ENCODE results near the gene LRRTM1.

LRRTM1 gene, protein sequence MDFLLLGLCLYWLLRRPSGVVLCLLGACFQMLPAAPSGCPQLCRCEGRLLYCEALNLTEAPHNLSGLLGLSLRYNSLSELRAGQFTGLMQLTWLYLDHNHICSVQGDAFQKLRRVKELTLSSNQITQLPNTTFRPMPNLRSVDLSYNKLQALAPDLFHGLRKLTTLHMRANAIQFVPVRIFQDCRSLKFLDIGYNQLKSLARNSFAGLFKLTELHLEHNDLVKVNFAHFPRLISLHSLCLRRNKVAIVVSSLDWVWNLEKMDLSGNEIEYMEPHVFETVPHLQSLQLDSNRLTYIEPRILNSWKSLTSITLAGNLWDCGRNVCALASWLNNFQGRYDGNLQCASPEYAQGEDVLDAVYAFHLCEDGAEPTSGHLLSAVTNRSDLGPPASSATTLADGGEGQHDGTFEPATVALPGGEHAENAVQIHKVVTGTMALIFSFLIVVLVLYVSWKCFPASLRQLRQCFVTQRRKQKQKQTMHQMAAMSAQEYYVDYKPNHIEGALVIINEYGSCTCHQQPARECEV

DNA sequence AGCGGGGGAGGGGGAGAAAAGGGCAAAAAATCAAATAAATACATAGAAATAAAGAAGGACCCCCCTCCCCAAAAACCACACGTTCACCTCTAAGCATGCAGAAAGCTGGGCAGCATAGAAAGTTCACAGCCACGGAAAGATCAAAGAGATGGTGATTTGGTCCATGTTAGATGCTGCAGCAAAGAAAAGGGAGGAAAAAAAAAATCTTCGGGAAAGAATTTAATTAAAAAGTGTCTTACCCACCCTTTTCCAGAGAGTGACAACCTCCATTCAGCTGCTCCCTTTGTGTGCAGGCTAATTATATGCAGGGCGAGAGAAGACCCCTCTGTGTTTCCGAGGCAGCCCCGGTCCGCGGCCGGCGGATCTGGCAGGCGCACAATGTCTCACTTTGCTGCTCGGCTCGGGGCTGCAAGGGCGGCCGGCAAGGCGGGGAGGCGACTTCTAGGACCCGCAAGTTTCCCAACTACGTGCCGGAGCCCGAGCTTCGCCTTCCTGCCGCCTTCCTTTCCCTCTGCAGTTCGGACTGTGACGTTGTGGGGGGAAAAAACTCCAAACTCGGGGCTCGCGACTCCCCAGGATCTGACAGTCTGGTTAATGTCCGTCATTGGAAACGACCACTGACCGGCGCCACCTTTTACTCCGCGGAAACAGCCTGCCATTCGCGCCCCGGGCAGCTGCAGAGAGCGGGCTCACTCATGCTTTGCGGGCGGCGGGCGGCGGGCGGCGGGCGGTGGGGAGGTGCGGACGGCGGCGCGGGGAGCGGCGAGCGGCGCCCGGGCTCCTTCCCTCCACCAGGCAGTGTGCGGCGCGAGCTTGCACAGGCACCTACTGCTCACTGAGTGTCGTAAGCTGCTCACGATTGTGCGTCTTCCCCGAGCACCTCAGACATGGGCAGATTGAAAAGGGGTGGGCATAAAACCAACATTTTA, at the start of gene LRRTM1:
Gene LRRTM1 (minus strand): TSS at position 844 of the 929 bp plus-strand sequence. CDS start 933 bp downstream, outside the sequence.
- no peak for DNase-seq (ENCODE audit: low read depth in 1 of 2, low spot score in 1 of 2)

DNA sequence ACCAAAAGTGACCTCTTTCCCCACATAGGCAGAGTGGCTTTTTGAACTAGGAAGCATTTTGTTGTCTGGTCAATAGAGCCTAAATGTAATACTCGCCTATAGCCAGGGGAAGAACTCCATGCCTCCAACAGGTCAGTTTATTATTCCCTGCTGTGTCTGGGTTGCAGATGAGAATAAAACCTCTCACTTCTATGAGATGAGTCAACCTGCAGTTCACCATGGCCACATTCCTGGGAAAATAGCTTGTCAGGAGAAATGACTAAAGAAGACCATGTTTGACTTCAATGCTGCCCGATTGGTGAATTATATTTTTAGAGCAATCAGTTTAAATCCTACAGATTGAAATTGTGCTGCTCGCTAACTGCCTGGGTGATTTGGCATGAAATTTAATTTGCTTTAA, 46.7 kb upstream of the LRRTM1 start:
- DNase-seq (ENCODE audit: low read depth in 1 of 2, low spot score in 1 of 2): no peak

DNA sequence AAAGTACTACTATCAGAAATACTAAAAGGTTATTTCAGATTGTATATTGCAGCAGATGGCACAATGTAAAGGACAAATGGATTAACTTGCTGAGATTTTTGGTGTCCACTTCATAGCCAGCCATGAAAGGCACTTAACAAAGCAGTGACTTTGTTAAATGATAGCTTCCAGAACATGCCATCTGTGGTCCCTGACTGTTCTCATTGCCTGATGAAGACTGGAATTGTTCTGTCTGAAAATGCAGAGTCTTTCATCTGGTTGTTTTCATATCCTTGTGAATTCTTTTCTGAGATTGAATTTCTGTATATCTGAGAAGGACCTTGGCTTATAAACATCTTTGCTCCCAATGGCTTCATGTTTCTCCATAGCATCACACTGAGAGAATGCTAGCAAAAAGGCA, 44.4 kb upstream of the LRRTM1 start:
- DNase-seq (ENCODE audit: low read depth in 1 of 2, low spot score in 1 of 2): no peak

DNA sequence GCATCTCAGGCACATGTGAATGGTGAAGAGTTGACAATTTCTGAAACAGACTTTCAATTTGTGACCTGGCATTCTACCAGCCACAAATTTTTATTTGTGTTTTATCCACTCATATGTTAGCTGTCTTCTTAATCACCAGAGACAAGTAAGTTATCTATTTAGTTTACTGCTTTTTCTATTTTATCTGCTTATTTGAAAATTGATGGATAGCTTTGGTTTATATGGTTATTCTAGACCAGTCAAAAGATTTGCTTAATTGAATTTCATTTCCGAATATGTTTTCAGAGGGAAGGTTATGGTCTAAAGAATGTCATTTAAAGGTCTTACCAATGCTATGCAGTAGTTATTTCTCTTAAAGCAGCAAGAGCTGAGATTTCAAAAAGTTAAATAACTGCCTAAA, 43.5 kb upstream of the LRRTM1 start:
- no peak for DNase-seq (ENCODE audit: low read depth in 1 of 2, low spot score in 1 of 2)

DNA sequence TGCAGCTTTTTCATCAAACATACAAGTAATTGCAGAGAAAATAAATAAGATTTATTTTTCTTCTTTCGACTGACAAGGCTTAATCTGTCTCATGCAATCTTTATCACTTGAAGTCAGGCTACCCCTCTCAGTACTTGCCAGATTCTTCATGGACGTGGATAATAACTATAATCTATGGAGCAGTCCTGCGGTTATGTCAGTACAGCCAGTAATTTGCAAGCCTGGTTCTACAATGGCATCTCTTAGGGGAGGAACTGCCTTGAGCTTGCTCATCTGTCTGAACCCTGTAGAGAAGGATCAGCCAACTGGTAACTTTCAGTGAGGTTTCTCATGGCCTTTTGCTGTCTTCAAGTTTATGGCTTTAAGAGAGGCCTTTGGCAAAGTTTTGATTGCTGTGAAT, 35.5 kb upstream of the LRRTM1 start:
- DNase-seq (ENCODE audit: low read depth in 1 of 2, low spot score in 1 of 2): no peak

DNA sequence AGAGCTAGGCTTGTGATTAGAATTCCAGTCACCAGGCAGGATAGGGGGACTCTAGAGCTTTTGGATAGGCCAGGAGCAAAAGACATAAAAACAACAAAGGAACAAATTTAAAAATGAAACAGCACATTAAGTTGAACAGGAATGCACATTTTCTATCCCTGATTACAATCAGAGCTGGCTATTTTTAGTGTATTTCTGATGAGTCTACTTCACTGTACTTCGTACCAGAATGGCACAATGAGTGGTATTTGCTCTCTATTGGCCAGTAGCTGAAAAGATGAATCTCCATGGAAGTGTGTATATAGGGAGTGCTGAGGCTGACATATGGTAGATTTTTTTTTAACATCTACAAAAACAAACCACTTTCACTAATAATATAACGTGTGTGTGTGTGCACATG, 34.2 kb upstream of the LRRTM1 start:
- DNase-seq (ENCODE audit: low read depth in 1 of 2, low spot score in 1 of 2): no peak

DNA sequence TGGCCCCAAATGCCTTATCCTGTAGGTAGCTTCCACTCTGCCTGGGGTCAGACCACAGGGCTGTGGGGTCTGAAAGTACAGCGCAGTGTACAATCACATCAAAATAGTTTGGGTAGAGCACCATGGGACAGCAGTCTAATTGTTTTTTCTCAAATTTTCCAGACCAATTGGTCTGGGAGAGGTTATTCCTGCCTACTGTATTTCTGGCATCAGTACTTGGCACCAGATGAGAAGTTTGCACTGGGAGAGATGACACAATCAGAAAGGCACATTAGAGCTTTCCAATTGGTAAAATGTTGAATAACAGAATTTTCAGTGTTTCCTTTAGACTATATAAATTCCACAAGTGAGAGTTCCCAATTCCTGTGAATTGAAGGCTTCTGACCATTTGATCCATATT, 30.9 kb upstream of the LRRTM1 start:
- DNase-seq (ENCODE audit: low read depth in 1 of 2, low spot score in 1 of 2): no peak

DNA sequence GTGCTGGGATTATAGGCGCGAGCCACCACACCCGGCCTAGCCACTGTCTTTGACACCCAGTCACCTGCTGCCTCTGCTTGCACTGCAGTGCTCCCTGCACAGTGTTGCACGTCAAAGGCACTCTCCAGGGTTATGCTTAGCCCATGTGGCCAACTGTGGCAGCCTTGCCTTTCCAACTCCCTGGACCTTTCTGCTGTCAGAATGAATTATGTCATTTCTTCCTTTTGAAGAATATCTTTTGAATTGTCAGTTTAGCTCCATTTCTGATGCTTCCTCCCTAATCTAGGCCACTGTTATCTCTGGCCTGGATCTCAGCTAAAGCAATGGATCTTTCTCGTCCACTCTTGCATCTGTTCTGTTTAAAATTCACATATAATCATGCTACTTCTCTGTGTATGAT, 29.3 kb upstream of the LRRTM1 start:
- no peak for DNase-seq (ENCODE audit: low read depth in 1 of 2, low spot score in 1 of 2)

DNA sequence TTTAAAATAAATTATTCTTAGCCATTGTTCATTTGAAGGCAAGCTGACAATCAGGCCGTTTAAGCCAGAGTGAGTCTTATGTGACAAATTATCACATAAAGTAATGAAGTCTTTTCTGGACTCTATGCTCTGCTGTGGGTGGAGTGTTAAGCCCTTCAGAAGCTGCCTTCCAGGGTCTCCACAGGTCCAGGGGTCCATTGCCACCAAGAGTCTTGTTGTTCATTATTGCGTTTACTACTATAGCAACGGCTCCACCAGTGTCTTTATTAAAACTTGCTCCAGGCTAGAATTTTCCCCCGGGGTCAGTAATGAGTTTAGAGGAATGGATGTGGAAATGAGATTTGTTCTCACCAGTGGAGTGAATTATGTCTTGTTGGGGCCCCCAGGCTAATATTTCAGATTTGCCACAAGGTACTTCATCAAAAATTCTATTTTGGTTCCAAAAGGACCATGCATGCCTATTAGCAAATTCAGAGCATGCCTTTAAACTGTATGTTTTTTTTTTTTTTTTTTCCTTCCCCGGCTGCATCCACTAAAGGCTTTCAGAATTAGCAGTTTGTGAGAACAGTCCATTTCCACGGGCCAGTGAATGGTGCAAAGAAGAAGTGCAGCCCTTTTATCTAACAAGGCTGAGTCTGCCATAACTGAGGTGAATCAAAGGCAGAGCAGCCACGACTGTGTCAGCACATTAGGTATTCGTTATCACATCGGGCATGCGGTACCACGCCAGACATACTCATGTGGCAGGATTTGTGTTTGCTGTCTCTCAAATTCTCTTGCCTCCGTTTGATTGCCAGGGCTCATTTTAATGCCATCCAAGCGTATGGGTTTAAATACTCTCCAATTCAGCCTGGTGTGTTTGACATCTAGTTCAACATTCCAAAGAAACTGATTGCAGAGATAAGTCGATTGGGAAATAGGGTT, 26.2 kb upstream of the LRRTM1 start:
- no peak for DNase-seq (ENCODE audit: low read depth in 1 of 2, low spot score in 1 of 2)

DNA sequence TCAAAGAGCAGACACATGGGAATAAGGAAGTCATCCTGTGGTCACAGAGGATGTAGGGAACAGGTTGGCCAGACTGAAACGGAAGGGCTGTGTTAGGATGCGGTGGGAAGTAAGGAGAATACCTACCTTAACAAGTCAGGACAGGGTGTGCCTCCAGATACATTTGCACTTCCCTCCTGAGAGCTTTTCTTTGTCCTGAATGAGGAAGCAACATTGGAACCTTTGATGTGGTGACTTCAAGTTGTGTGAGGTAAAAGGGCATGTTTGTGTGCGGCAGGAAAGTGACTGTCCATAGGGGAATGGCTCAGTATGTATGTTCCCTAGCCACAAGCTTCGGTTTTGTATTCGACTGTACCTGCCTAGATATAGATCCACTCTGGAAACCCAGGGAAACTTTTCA, 24.9 kb upstream of the LRRTM1 start:
- no peak for DNase-seq (ENCODE audit: low read depth in 1 of 2, low spot score in 1 of 2)

DNA sequence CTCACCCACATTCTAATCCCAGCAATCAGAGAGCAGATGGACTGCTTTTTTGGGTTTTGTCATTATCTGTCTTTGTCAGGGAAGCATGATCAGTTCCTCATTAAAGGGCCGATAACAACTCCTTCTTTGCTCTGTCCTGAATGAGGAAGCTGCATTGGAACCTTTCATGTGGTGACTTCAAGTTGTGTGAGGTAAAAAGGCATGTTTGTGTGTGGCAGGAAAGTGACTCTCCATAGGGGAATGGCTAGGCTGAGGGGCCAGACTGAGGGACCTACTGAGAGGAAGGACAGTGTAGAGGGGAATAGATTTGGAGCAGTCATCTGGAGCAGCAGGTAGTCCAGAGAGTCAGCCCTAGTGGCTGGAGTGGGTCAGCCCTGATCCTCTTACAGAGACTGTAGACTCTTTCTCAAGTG, 23.6 kb upstream of the LRRTM1 start:
- no peak for DNase-seq (ENCODE audit: low read depth in 1 of 2, low spot score in 1 of 2)

DNA sequence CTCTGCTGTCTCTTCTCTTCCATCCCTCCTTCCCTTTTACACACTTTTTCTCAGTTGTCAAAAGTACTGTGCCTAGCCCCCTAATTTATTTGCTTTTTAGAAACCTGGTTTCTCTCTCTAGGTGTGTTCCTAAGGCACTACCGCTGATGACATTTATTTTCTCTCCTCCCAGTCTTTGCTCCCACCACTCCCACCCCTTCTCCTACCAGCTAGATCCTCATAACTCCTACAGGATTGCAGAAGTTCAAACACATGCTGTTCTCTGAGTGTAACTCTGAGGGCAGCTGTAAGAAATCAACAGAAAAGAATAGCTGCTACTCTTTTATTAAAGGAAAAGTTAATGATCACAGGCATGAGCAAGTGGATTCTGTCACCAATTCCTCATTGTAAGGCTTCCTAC, 22.3 kb upstream of the LRRTM1 start:
- DNase-seq (ENCODE audit: low read depth in 1 of 2, low spot score in 1 of 2): no peak

DNA sequence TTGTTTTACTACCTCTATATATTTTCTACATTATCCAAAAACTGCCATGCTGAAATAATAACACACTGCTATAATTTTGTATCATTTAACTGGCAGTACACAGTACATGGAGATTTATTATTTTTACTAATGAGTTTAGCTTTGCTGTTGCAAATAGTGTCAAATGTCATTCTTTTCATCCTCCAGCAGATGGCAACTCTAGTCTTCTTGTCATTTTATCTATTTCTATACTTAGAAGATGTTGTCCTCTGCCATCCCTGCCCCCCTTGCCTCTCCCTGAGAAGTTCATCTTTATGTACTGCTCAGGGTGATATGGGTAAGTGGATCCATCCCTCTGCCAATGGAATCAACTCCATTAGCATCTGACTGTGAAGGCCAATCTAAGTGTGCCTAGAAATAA, 21.7 kb upstream of the LRRTM1 start:
- no peak for DNase-seq (ENCODE audit: low read depth in 1 of 2, low spot score in 1 of 2)

DNA sequence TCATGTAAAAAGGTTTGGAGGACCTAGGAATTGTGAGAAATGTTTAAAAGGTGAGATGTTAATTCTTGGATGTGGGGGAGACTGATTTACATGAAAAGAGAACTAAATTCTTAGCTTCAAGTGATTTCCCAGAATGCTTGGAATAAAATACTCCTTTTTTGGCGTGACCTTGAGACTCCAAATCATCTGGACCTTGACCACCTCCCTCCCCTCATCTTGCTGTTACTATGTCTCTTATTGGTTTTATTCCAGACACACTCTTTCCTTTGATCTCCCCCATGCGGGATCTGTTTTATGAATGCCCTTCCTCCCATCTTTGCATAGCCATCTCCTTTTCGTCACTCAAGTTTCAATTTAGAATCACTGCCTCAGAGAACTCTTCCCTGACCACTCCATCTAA, 20.0 kb upstream of the LRRTM1 start:
- no peak for DNase-seq (ENCODE audit: low read depth in 1 of 2, low spot score in 1 of 2)

DNA sequence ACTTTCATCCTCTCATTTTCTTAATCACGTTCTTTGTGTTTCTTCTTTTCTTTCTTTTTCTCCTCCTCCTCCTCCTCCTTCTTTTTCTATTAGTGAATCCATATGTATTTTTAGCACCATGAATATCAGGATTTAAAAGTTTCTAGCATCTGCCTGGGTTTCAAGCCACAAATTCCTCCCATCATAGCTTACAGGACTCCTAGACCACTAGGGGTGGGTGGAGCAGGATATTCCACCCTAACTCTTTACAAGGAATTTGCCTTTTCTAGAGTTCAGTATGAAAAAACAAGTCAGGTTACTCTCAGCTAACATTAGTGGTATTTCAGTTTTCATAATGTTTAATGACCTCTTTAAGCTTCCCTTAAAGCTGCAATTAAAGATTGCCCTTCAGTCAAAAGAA, 19.1 kb upstream of the LRRTM1 start:
- no peak for DNase-seq (ENCODE audit: low read depth in 1 of 2, low spot score in 1 of 2)

DNA sequence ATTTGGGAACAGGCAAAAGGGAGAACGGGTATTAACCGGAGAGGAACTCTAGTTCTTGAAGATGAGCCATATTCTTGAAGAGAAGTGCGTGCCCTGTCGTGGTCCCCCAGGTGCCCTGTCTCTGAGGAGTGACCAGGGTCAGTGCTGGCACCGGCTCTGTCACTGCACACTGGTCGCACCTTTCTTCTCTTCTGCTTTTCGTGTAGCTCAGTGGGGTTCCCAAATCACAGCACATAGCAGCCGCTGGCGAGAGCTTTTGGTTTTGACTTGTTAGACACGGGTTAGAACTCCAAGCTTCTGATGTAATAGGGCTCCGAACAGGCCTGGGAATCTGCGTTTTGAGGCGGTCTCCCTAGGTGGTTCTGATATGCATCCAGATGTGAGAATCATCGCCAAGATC, 18.4 kb upstream of the LRRTM1 start:
- DNase-seq (ENCODE audit: low read depth in 1 of 2, low spot score in 1 of 2): no peak

DNA sequence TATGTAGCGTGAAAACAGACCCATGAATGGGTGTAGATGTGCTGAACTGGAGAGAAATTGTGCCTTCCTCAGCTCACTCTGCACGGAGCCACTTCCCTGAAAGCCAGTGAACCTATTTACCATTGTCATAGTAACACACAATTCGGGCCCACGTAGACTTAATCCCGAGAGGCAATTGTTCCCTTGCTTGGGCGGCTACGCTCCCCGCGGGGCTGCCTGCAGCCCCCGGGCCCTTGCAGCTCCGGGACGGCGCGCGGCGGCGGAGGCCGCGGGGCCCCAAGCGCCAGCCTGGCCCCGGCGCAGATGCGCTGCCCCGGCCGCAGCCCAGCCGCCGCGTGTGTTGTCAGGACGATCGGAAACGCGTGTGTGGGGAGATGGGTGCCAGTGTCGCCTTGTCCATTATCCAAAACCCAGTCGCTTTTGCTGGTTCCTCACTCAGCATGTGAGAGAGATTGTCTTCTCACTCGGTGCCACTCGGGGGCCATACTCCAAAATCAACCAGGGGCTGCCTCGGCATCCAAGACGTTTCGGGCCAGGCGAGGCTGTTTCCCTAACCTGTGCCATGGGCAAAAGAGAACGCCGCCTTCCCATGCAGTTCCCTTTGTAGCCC, 17.9 kb upstream of the LRRTM1 start:
- no peak for DNase-seq (ENCODE audit: low read depth in 1 of 2, low spot score in 1 of 2)

DNA sequence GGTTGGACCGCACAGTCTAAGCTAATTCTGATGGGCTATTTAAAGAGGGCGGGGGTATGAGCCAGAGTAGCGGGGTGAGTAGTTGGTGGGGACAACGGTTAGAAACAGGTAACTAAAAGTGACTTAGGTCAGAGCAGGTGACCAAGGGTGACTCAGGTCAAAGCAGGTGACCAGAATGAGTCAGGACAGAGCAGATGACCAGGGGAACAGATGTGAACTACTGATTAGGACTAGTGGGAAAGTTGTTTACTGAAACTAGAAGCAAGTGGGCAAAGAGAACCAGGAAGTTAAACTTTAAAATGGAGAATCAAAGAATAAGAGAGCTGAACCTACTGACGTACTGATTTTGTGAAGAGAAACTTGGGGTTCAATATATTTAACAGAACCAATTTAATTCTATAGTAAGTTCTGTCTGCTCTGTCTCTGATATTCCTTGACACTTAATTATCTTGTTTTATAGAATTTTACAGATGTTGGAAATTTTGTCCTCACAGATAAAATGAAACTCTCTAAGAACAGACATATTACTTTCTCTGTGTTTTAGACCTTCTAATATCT, 7.8 kb upstream of the LRRTM1 start:
- no peak for DNase-seq (ENCODE audit: low read depth in 1 of 2, low spot score in 1 of 2)

DNA sequence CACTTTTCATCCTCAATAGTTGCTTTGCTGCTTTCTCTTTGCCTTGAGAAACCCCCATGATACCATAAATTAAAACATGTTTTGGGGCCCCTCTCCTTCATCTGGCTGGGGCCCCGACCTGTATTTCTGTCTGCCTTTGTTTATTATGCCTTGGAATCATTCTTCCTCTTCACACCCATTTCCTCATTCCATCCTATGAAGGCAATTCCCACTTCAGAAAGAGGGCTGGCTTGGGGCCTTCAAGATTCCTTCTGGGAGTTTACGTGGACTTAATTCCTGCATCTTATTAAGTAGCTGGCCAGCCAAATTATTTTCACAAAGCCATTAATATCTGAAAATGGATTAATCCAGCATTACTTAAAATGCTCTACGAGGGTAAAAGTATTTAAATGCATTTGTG, 6.8 kb upstream of the LRRTM1 start:
- DNase-seq (ENCODE audit: low read depth in 1 of 2, low spot score in 1 of 2): no peak

All from activated T-helper 1 cell treated with anti-CD3 and anti-CD28 coated beads, Interleukin-2, amount 50 U/mL, for 16 hours (primary cell).